HCT116 (cell line): Measurements from ENCODE around the gene TSC2. TPM values are rescaled to one million over a fixed set of nuclear protein-coding genes. Genes with fewer than 3 reads are reported as not detected.

Experiments used
- ATAC-seq: fragments of 200-7000 bp; cut with Tn5 transposase; 2 replicates; pipeline ENCODE4 v1.9.1; 2020; ENCODE audit warnings: mild to moderate bottlenecking, moderate library complexity
- BruUV-seq: library from RNA; stranded (reverse); fragments of 400-500 nt; replicated peaks from 2 replicates; lab custom pipeline; 2021; lab: Mats Ljungman, UMichigan
- CTCF ChIA-PET: fragments of 300-600 bp; sonication (Branson Sonifier 250); formaldehyde crosslinking; loops from one replicate; lab custom pipeline; 2021; ENCODE audit warnings: antibody characterized with exemption; lab: Charles Lee
- POLR2A ChIA-PET: fragments of 300-600, 350-600 bp; sonication (Branson Sonifier 250); formaldehyde crosslinking; loops from one replicate; lab custom pipeline; 2021; ENCODE audit warnings: antibody characterized with exemption; lab: Charles Lee
- RAD21 ChIA-PET, 2 experiments: fragments of 300-600 bp; sonication (Branson Sonifier 250); formaldehyde crosslinking; loops; one replicate each; lab custom pipeline; 2023; ENCODE audit warnings: low total read pairs in 2 of 2; ENCODE audit not compliant: uncharacterized antibody in 2 of 2, unreplicated experiment in 2 of 2, low non-redundant PET in 1 of 2; lab: Charles Lee
- DNase-seq: peaks from one replicate; pipeline ENCODE4 v3.0.0-alpha.2; 2010; ENCODE audit warnings: low read depth, low spot score
- H2AFZ ChIP-seq: fragments of 200-600 bp; shearing (Covaris generic), sonication (generic); 2 replicates; pipeline ENCODE4 v1.6.1; 2017; ENCODE audit warnings: low read depth, mixed run types, mixed read lengths, antibody characterized with exemption, low read length; ENCODE audit not compliant: poor library complexity, severe bottlenecking
- H3K27ac ChIP-seq: 2 replicates; pipeline ENCODE4 v1.5.1; 2012; ENCODE audit warnings: low read depth, low read length
- H3K27me3 ChIP-seq: fragments of 200-600 bp; sonication (generic); 2 replicates; pipeline ENCODE4 v1.6.1; 2016; ENCODE audit warnings: mixed run types, low read length, mixed read lengths; ENCODE audit not compliant: insufficient read depth
- H3K36me3 ChIP-seq, 2 experiments: fragments of 200-500 bp in 1 of 2; fragments of 200-600 bp in 1 of 2; sonication (Bioruptor generic) in 1 of 2; sonication (generic) in 1 of 2; 2 replicates each; pipeline versions ENCODE4 v1.5.1 to v1.6.1; 2014 to 2016; ENCODE audit warnings: low read length in 2 of 2, inconsistent platforms in 1 of 2, mixed read lengths in 1 of 2, mixed run types in 1 of 2; ENCODE audit not compliant: insufficient read depth in 2 of 2, control insufficient read depth in 1 of 2
- H3K4me1 ChIP-seq, 2 experiments: fragments of 200-600 bp in 1 of 2; sonication (generic) in 1 of 2; 2 replicates each; pipeline versions ENCODE4 v1.5.1 to v1.6.1; 2012 to 2017; ENCODE audit warnings: low read length in 2 of 2, inconsistent platforms in 1 of 2, mild to moderate bottlenecking in 1 of 2, mixed read lengths in 1 of 2, mixed run types in 1 of 2, moderate library complexity in 1 of 2; ENCODE audit not compliant: insufficient read depth in 2 of 2, control insufficient read depth in 1 of 2
- H3K4me2 ChIP-seq: fragments of 200-600 bp; sonication (generic); 2 replicates; pipeline ENCODE4 v1.6.1; 2017; ENCODE audit warnings: mixed run types, low read length, mixed read lengths
- H3K4me3 ChIP-seq, 2 experiments: fragments of 200-600 bp in 1 of 2; sonication (generic) in 1 of 2; replicated peaks in 1 of 2; 2 replicates each; pipeline ENCODE4 v1.5.1; 2011 to 2016; ENCODE audit warnings: low read length in 2 of 2, control low read depth in 1 of 2, low read depth in 1 of 2, mild to moderate bottlenecking in 1 of 2, mixed read lengths in 1 of 2, mixed run types in 1 of 2
- H3K79me2 ChIP-seq: fragments of 200-600 bp; sonication (generic); 2 replicates; pipeline ENCODE4 v1.6.1; 2017; ENCODE audit warnings: mild to moderate bottlenecking, mixed run types, low read length, moderate library complexity, mixed read lengths; ENCODE audit not compliant: insufficient read depth
- H3K9ac ChIP-seq: fragments of 200-600 bp; sonication (generic); 2 replicates; pipeline ENCODE4 v1.6.1; 2016; ENCODE audit warnings: low read length, mixed read lengths
- H3K9me2 ChIP-seq: fragments of 200-600 bp; sonication (generic), shearing (Covaris generic); 2 replicates; pipeline ENCODE4 v1.6.1; 2017; ENCODE audit warnings: mixed run types, mild to moderate bottlenecking, moderate library complexity; ENCODE audit not compliant: insufficient read depth
- H3K9me3 ChIP-seq, 2 experiments: fragments of 200-500 bp in 1 of 2; fragments of 200-600 bp in 1 of 2; sonication (Bioruptor generic) in 1 of 2; sonication (generic) in 1 of 2; 2 replicates each; pipeline ENCODE4 v1.6.1; 2014 to 2017; ENCODE audit warnings: low read length in 2 of 2, mixed read lengths in 2 of 2, inconsistent platforms in 1 of 2, low read depth in 1 of 2, mild to moderate bottlenecking in 1 of 2, mixed run types in 1 of 2, moderate library complexity in 1 of 2; ENCODE audit not compliant: control insufficient read depth in 1 of 2, insufficient read depth in 1 of 2
- H4K20me1 ChIP-seq: fragments of 200-600 bp; sonication (generic), shearing (Covaris generic); 2 replicates; pipeline ENCODE4 v1.6.1; 2017; ENCODE audit warnings: mixed run types, mild to moderate bottlenecking, moderate library complexity; ENCODE audit not compliant: insufficient read depth
- CEBPB ChIP-seq: IDR thresholded peaks from 2 replicates; pipeline ENCODE4 v1.6.1; 2012; ENCODE audit warnings: low read depth
- CTCF ChIP-seq, 3 experiments: fragments of 200-600 bp in 1 of 3; sonication (generic) in 1 of 3; IDR thresholded peaks in 2 of 3; conservative IDR thresholded peaks in 1 of 3; 2 replicates each; pipeline ENCODE4 v1.5.1; 2012 to 2017; ENCODE audit warnings: low read depth in 2 of 3, low read length in 2 of 3, antibody characterized with exemption in 1 of 3, borderline replicate concordance in 1 of 3, control low read depth in 1 of 3, mild to moderate bottlenecking in 1 of 3, mixed read lengths in 1 of 3, mixed run types in 1 of 3, moderate library complexity in 1 of 3; ENCODE audit not compliant: insufficient read depth in 1 of 3
- EGR1 ChIP-seq: IDR thresholded peaks from 2 replicates; pipeline ENCODE4 v1.6.1; 2012; ENCODE audit warnings: low read depth
- ELF1 ChIP-seq: IDR thresholded peaks from 2 replicates; pipeline ENCODE4 v1.6.1; 2012; ENCODE audit warnings: low read depth, borderline replicate concordance
- EZH2 ChIP-seq: fragments of 200-600 bp; sonication (generic); IDR thresholded peaks from 2 replicates; pipeline ENCODE4 v1.6.1; 2017; ENCODE audit warnings: antibody characterized with exemption, mixed run types
- EZH2phosphoT487 ChIP-seq: fragments of 200-600 bp; IDR thresholded peaks from 2 replicates; pipeline ENCODE4 v1.6.1; 2018; ENCODE audit warnings: antibody characterized with exemption, borderline replicate concordance
- FOSL1 ChIP-seq: IDR thresholded peaks from 2 replicates; pipeline ENCODE4 v1.6.1; 2012; ENCODE audit warnings: low read depth
- POLR2A ChIP-seq: IDR thresholded peaks from 2 replicates; pipeline ENCODE4 v1.7.0; 2011; ENCODE audit warnings: borderline replicate concordance; ENCODE audit not compliant: insufficient read depth, insufficient read length; ENCODE audit errors: extremely low read depth
- POLR2AphosphoS5 ChIP-seq: IDR thresholded peaks from 2 replicates; pipeline ENCODE4 v1.6.1; 2011; ENCODE audit warnings: mild to moderate bottlenecking, low read depth, low read length, moderate library complexity
- RAD21 ChIP-seq: IDR thresholded peaks from 2 replicates; pipeline ENCODE4 v1.6.1; 2012; ENCODE audit warnings: low read depth, mild to moderate bottlenecking
- SIN3A ChIP-seq: IDR thresholded peaks from 2 replicates; pipeline ENCODE4 v1.6.1; 2012; ENCODE audit warnings: low read depth
- SP1 ChIP-seq: IDR thresholded peaks from 2 replicates; pipeline ENCODE4 v1.6.1; 2012; ENCODE audit warnings: low read depth
- SRF ChIP-seq: IDR thresholded peaks from 2 replicates; pipeline ENCODE4 v1.6.1; 2012; ENCODE audit warnings: low read depth
- TCF7L2 ChIP-seq: IDR thresholded peaks from 2 replicates; pipeline ENCODE4 v1.7.0; 2011; ENCODE audit warnings: borderline replicate concordance, inconsistent platforms; ENCODE audit not compliant: insufficient read depth, insufficient read length; ENCODE audit errors: extremely low read depth
- YY1 ChIP-seq: IDR thresholded peaks from 2 replicates; pipeline ENCODE4 v1.6.1; 2011; ENCODE audit warnings: low read length, low read depth, moderate library complexity, mild to moderate bottlenecking; ENCODE audit not compliant: insufficient replicate concordance; ENCODE audit errors: extremely low read depth
- ZBTB33 ChIP-seq: IDR thresholded peaks from 2 replicates; pipeline ENCODE4 v1.6.1; 2011; ENCODE audit warnings: mild to moderate bottlenecking, low read length, moderate library complexity; ENCODE audit not compliant: insufficient replicate concordance; ENCODE audit errors: extremely low read depth
- ZNF274 ChIP-seq: fragments of 200-500 bp; sonication (Bioruptor generic); IDR thresholded peaks from 2 replicates; pipeline ENCODE4 v1.6.1; 2014; ENCODE audit warnings: mild to moderate bottlenecking, low read depth, low read length, inconsistent platforms
- intact Hi-C: fragments of 100-400 bp; cut with micrococcal nuclease; formaldehyde crosslinking; loops from 2 replicates; pipeline ENCODE4 v1.10.0; 2022
- total RNA-seq: library from RNA; stranded (reverse); gene quantifications from one replicate; pipeline ENCODE4 v1.2.1, GENCODE V29; 2021; ENCODE audit not compliant: unreplicated experiment
- TF ChIP-seq, protein P1 (sequence below): IDR thresholded peaks from 2 replicates; pipeline ENCODE4 v1.6.1; 2012; ENCODE audit warnings: low read depth

TSC2 gene
- total RNA-seq, 1 experiment from 2014 or later, result 74.1 TPM

- DNase-seq, result no peak
- Histone ChIP-seq H3K9ac (no peak overlapping the region), H3K36me3 (0 out of 4 replicates have a peak, but pooled peaks cover 0 to 2% of the 10 kb centered on the region in 2 experiments), H2AFZ (no peak overlapping the region), H3K4me2 (no peak overlapping the region), H3K9me3 (no peaks in the 10 kb centered on the region), H3K9me2 (no peaks in the 10 kb centered on the region), H3K27me3 (no peaks in the 10 kb centered on the region), H3K79me2 (no peaks in the 10 kb centered on the region), H3K27ac (no peak overlapping the region), H4K20me1 (no peaks in the 10 kb centered on the region), H3K4me3 (no peak overlapping the region), H3K4me1 (no peaks in the 10 kb centered on the region)
- no TSS peak for BruUV-seq
- ChIA-PET CTCF (interaction anchor here (0.5 kb wide), 1 partner anchor 61 kb away, joined by 3 read pairs; no protein-coding TSS in a partner anchor), RAD21 (no interaction called here), POLR2A (no interaction called here)
- ATAC-seq, result no peak
- TF ChIP-seq ELF1 (no peak), POLR2A (no peak), SRF (no peak), EGR1 (no peak), CTCF (IDR thresholded peaks at IDR 0.05 in 2 of 3, conservative IDR thresholded peaks at IDR 0.05 in 1 of 3; ENCODE audit: borderline replicate concordance in 1 of 3, insufficient read depth in 1 of 3, low read depth in 2 of 3, low read length in 2 of 3) (no peak), TCF7L2 (no peak), SP1 (no peak), YY1 (no peak), ZBTB33 (no peak), POLR2AphosphoS5 (no peak), SIN3A (no peak), EZH2phosphoT487 (no peak), ZNF274 (no peak), RAD21 (no peak), CEBPB (no peak), FOSL1 (no peak), EZH2 (no peak)
- TF ChIP-seq, protein P1, sequence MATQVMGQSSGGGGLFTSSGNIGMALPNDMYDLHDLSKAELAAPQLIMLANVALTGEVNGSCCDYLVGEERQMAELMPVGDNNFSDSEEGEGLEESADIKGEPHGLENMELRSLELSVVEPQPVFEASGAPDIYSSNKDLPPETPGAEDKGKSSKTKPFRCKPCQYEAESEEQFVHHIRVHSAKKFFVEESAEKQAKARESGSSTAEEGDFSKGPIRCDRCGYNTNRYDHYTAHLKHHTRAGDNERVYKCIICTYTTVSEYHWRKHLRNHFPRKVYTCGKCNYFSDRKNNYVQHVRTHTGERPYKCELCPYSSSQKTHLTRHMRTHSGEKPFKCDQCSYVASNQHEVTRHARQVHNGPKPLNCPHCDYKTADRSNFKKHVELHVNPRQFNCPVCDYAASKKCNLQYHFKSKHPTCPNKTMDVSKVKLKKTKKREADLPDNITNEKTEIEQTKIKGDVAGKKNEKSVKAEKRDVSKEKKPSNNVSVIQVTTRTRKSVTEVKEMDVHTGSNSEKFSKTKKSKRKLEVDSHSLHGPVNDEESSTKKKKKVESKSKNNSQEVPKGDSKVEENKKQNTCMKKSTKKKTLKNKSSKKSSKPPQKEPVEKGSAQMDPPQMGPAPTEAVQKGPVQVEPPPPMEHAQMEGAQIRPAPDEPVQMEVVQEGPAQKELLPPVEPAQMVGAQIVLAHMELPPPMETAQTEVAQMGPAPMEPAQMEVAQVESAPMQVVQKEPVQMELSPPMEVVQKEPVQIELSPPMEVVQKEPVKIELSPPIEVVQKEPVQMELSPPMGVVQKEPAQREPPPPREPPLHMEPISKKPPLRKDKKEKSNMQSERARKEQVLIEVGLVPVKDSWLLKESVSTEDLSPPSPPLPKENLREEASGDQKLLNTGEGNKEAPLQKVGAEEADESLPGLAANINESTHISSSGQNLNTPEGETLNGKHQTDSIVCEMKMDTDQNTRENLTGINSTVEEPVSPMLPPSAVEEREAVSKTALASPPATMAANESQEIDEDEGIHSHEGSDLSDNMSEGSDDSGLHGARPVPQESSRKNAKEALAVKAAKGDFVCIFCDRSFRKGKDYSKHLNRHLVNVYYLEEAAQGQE, result no peak
- intact Hi-C loops, result no loop called here
Measured at GRCh38 chr16:2081201-2082084, 33.7 kb downstream of the TSC2 start.
